PFSK-1 (cell line): ENCODE data around the gene SETD5.

Source experiments
- POLR2AphosphoS5 ChIP-seq: IDR thresholded peaks from 2 replicates; pipeline ENCODE4 v1.6.1; 2012; ENCODE audit warnings: low read depth, mild to moderate bottlenecking, control low read depth, low read length, moderate library complexity
- TF ChIP-seq, protein P1 (sequence below), 2 experiments: IDR thresholded peaks; 2 replicates each; pipeline versions ENCODE4 v1.6.1 to v1.8.0; 2011 to 2012; ENCODE audit warnings: low read depth in 2 of 2, low read length in 2 of 2, control low read depth in 1 of 2, inconsistent platforms in 1 of 2, mild to moderate bottlenecking in 1 of 2, moderate library complexity in 1 of 2; ENCODE audit not compliant: insufficient read depth in 1 of 2

DNA sequence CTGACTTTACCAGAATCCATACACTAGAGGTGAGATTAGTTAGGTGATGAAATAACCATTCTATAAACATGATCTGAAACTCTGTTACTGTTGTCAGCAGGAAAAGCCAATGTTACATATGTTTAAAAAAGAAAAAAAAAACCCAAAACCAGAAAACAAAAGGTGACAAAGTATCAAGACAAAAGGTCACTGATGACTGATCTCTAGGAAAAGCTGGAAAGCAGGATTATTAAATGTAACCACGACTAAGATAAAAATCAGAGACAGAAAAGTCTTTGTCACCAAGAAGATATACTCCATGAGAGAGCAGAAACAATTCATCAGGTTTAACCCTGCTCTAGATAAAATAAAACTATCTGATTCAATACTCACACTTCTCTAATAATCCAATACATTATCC, 5.4 kb upstream of the SETD5 start:
- TF ChIP-seq, protein P1, sequence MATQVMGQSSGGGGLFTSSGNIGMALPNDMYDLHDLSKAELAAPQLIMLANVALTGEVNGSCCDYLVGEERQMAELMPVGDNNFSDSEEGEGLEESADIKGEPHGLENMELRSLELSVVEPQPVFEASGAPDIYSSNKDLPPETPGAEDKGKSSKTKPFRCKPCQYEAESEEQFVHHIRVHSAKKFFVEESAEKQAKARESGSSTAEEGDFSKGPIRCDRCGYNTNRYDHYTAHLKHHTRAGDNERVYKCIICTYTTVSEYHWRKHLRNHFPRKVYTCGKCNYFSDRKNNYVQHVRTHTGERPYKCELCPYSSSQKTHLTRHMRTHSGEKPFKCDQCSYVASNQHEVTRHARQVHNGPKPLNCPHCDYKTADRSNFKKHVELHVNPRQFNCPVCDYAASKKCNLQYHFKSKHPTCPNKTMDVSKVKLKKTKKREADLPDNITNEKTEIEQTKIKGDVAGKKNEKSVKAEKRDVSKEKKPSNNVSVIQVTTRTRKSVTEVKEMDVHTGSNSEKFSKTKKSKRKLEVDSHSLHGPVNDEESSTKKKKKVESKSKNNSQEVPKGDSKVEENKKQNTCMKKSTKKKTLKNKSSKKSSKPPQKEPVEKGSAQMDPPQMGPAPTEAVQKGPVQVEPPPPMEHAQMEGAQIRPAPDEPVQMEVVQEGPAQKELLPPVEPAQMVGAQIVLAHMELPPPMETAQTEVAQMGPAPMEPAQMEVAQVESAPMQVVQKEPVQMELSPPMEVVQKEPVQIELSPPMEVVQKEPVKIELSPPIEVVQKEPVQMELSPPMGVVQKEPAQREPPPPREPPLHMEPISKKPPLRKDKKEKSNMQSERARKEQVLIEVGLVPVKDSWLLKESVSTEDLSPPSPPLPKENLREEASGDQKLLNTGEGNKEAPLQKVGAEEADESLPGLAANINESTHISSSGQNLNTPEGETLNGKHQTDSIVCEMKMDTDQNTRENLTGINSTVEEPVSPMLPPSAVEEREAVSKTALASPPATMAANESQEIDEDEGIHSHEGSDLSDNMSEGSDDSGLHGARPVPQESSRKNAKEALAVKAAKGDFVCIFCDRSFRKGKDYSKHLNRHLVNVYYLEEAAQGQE (IDR thresholded peaks at IDR 0.05; ENCODE audit: insufficient read depth in 1 of 2, low read depth in 2 of 2, low read length in 2 of 2): no peak
- TF ChIP-seq POLR2AphosphoS5: no peak
